Ectodermal cell (in vitro differentiated cells): ENCODE measurements around the gene MEA1.

Experiments used
- H3K27ac ChIP-seq: 2 replicates; pipeline ENCODE4 v1.7.0; 2013; ENCODE audit warnings: mild to moderate bottlenecking, low read depth, low read length; ENCODE audit not compliant: insufficient read depth, poor library complexity, severe bottlenecking
- H3K27me3 ChIP-seq: 2 replicates; pipeline ENCODE4 v1.7.0; 2013; ENCODE audit warnings: mild to moderate bottlenecking, low read length; ENCODE audit not compliant: insufficient read depth, control insufficient read depth, poor library complexity, severe bottlenecking
- H3K36me3 ChIP-seq: one replicate; pipeline ENCODE4 v1.7.0; 2013; ENCODE audit warnings: low read length; ENCODE audit not compliant: control insufficient read depth, insufficient read depth
- H3K4me1 ChIP-seq: one replicate; pipeline ENCODE4 v1.7.0; 2013; ENCODE audit warnings: low read length; ENCODE audit not compliant: control insufficient read depth, insufficient read depth
- H3K4me3 ChIP-seq: 2 replicates; pipeline ENCODE4 v1.7.0; 2013; ENCODE audit warnings: low read depth, low read length, control low read depth; ENCODE audit not compliant: insufficient read depth
- H3K9me3 ChIP-seq: 2 replicates; pipeline ENCODE4 v1.7.0; 2013; ENCODE audit warnings: mild to moderate bottlenecking, low read length, moderate library complexity; ENCODE audit not compliant: control insufficient read depth
- WGBS, 2 experiments: methylation state at CpG; one replicate each; pipeline ENCODE4 v1.1.7; 2013; ENCODE audit warnings: missing lambda C conversion rate in 2 of 2; 5-methylcytosine and 5-hydroxymethylcytosine counted together

Gene MEA1

DNA sequence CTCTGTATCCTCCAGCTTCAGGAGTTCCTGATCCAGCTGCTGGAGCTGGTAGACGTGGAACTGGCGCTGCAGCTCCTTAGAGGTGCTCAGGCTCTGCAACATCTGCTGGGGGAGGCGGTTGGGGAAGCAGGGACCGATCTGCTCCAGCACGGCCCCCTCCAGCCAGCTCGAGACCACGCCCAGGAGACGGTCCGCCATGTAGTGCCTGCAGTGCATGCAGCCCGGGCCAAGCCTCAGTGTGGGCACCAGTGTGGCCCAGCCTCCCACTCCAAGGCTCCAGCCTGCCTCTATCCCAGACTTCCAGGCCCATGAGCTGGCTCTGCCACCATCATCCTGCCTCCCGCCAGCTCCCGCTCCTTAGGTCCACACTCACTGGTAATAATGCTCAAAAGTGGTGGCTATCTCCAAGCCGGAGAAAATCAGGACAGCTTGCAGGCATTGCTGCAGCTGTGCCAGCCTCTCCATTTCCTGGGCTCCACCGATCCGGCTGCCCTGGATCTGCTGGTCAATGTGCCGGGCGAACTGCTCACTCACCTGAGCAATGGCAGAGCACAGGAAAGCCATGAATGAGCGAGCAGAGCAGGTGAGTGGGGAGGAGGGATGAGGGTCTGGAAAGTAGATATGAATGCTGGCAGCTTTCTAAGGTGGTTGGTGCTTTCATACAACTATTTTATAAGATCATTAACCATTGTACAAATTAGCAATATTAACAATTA, 27.0 kb upstream of the MEA1 start:
- H3K4me3 ChIP-seq = no peak overlapping the region
- H3K4me1 ChIP-seq = peaks cover under 1% of the 10 kb centered on the region
- H3K27me3 ChIP-seq = no peaks in the 10 kb centered on the region
- WGBS, 2 experiments = 96 to 97% methylated on average over 18 of the region's 18 CpGs
- peaks cover 44% of the 10 kb centered on the region for H3K36me3 ChIP-seq
- no peak overlapping the region for H3K27ac ChIP-seq
- H3K9me3 ChIP-seq = no peaks in the 10 kb centered on the region

DNA sequence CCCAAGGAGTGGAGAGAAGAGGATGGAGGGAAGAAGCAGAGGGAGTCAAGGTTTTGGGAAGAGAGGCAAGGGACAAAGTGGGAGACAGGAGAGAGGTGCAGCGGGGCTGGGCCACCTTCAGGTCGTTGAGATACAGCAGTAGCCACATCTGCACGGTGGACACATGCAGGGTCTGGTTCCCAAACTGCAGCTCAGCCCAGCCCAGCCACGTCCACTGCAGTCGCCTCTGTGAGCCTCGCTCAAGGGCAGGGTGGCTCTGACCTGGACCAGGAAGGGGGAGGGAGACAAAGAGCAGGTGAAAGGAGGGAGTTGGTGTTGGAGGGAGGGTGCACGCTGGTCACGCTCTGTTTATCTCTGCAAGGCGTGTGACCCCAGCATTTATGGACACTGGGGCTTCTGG, 25.0 kb upstream of the MEA1 start:
- peaks cover 5% of the 10 kb centered on the region for H3K4me1 ChIP-seq
- WGBS, 2 experiments = 96% methylated on average over 9 of the region's 9 CpGs
- no peak overlapping the region for H3K4me3 ChIP-seq
- H3K27me3 ChIP-seq = no peaks in the 10 kb centered on the region
- H3K27ac ChIP-seq = no peak overlapping the region
- H3K9me3 ChIP-seq = no peaks in the 10 kb centered on the region
- H3K36me3 ChIP-seq = peaks cover 36% of the 10 kb centered on the region

DNA sequence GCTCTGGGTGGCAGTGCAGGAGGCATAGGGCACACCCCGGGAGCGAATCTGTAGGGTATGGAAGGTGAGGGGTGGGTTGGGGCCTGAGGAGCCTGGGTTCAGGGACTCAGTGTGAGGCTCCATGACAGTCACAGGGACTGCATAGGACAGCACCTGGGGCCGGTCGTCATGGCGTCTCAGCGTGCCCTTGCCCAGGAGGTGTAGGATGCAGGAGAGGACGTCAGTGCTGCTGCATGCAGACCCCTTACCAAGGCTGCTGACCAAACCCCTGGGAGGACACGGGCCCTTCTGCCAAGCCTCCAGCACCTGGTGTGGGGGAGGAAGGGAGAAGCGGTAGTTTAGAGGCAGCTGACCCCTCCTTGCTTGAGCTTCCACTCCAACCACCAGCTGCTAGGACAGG, 24.0 kb upstream of the MEA1 start:
- 91 to 95% methylated on average over 9 of the region's 9 CpGs for WGBS, 2 experiments
- Histone ChIP-seq H3K27me3 (no peaks in the 10 kb centered on the region), H3K4me1 (peaks cover 5% of the 10 kb centered on the region), H3K9me3 (no peaks in the 10 kb centered on the region), H3K4me3 (no peak overlapping the region), H3K36me3 (peaks cover 41% of the 10 kb centered on the region), H3K27ac (no peak overlapping the region)

DNA sequence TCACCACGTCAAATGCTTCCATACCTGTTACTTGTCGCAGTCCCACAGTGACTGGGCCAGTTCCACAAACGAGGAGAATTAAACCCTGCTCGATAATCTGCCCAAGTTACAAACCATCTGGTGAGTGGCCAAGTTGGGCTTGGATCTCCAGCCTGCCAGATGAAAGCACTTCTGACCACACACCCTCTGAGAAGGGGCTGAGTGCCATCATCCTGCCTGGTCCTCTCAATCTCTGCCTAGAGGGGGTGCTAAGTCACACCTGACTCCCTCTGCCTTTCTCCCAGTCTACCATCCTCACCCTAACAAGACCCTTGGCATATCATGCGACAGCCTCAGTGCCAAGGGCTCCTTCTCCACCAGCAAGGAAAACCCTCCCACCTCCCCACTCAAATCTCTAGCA, 23.5 kb upstream of the MEA1 start:
- WGBS, 2 experiments = 86 to 87% methylated on average over 5 of the region's 5 CpGs
- peaks cover 5% of the 10 kb centered on the region for H3K4me1 ChIP-seq
- no peak overlapping the region for H3K4me3 ChIP-seq
- H3K36me3 ChIP-seq = peaks cover 41% of the 10 kb centered on the region
- no peaks in the 10 kb centered on the region for H3K27me3 ChIP-seq
- no peak overlapping the region for H3K27ac ChIP-seq
- H3K9me3 ChIP-seq = no peaks in the 10 kb centered on the region

DNA sequence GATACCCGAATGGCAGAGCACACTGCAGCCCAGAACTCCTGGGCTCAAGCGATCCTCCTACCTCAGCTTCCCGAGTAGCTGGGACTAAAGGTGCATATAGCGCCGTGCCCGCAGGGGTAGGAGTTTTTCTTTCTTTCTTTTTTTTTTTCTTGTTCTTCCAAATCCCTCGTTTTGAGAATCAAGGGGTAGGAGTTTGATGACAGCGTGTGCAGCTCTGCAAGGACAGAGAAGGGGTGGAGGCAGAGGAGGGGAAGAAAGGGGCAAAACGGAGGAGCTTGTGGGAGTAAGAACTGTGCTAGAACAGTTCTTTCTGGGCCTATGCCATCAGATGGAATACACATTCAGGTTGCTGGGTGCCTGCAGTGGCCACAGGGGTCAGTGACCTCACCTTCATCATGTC, 23.0 kb upstream of the MEA1 start:
- Histone ChIP-seq H3K4me1 (peaks cover 5% of the 10 kb centered on the region), H3K4me3 (no peak overlapping the region), H3K9me3 (no peaks in the 10 kb centered on the region), H3K27ac (no peak overlapping the region), H3K36me3 (peaks cover 42% of the 10 kb centered on the region), H3K27me3 (no peaks in the 10 kb centered on the region)
- WGBS, 2 experiments = 91 to 96% methylated on average over 9 of the region's 9 CpGs

DNA sequence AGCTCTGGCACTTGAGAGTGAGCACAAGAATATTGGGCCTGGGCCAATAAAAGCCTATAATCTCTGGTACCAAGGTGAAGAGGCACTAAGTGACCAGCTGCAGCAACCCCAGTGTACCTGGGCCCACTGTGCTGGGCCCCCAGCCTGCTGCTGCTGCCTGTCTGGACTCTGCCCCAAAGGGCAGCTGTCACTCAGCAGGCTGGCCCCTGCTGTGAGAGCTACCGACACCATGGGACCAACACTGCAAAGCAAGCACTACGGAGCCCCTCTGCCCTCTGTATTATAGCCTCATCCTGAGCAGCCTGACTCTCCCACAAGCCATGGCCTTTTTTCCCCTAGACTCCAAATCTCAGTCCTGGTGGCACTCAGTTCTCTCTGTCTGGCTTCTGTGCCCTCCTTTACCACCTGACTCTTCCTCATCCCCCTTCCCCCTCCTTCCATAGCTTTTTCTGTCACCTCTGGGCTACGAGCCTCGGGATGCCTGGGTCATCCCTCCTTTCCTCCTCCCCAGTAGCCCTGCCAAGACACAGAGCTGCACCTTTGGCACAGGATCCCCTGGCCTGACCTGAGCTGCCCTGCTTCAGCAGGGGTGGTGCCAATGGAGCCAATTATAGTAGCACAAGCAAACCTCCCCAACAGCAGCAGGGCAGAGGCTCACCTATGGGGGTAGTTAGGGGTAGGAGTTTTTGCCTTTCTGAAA, 21.9 kb upstream of the MEA1 start:
- peaks cover 5% of the 10 kb centered on the region for H3K4me1 ChIP-seq
- H3K27ac ChIP-seq = no peak overlapping the region
- H3K9me3 ChIP-seq = no peaks in the 10 kb centered on the region
- H3K36me3 ChIP-seq = peaks cover 42% of the 10 kb centered on the region
- H3K4me3 ChIP-seq = no peak overlapping the region
- 58 to 64% methylated on average over 4 of the region's 4 CpGs for WGBS, 2 experiments
- H3K27me3 ChIP-seq = no peaks in the 10 kb centered on the region

DNA sequence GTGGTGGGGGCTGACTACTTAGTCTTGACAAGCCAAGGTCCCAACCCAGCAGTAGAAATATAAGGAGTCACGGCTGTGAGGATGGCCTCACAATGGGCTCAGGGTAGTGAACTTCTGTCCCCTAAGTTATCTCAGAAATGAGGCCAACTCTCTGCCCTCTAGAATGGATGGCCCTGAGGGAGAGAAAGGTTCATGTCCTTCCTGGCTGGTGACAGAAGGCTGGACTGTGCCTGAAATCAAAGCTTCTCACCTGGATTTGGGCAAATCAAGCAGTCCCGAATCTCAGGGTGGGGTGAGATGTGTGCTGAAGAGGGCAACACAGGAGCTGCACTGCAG, 20.4 kb upstream of the MEA1 start:
- H3K4me1 ChIP-seq = peaks cover 5% of the 10 kb centered on the region
- no peaks in the 10 kb centered on the region for H3K27me3 ChIP-seq
- peaks cover 43% of the 10 kb centered on the region for H3K36me3 ChIP-seq
- H3K4me3 ChIP-seq = no peak overlapping the region
- H3K9me3 ChIP-seq = no peaks in the 10 kb centered on the region
- 92 to 93% methylated on average over 2 of the region's 2 CpGs for WGBS, 2 experiments
- no peak overlapping the region for H3K27ac ChIP-seq

DNA sequence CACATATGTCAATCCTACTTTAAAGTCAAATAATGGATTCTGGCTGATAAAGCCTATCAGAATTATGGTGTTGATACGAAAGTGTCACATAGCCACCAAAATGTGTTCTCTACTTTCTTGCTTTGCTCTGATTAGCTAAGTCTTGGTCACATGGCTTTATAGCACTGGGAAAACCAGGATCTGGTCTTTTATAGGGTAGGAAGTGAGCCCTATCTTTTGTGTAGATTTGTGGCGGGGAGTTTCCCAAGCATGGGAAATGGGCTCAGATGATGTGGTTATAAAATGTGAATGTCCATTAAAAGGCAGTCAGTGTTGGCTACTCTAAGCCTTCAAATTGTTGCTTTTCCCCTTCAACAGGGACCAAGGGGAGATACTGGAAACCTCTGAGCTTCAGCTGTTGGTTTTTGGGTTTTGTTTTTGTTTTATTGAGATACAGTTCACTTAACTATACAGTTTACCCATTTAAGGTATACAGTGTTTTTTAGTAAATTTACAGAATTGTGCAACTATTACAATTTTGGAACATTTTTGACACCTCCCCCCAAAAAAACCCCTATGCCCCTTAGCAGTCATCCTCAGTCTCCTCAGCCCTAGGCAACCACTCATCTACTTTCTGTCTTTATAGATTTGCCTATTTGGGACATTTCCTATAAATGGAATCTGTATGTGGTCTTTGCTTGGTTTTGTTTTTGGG, 19.9 kb upstream of the MEA1 start:
- WGBS, 2 experiments = 93 to 97% methylated on average over 2 of the region's 2 CpGs
- no peaks in the 10 kb centered on the region for H3K9me3 ChIP-seq
- peaks cover 48% of the 10 kb centered on the region for H3K36me3 ChIP-seq
- no peak overlapping the region for H3K4me3 ChIP-seq
- H3K27ac ChIP-seq = no peak overlapping the region
- peaks cover 5% of the 10 kb centered on the region for H3K4me1 ChIP-seq
- H3K27me3 ChIP-seq = no peaks in the 10 kb centered on the region

DNA sequence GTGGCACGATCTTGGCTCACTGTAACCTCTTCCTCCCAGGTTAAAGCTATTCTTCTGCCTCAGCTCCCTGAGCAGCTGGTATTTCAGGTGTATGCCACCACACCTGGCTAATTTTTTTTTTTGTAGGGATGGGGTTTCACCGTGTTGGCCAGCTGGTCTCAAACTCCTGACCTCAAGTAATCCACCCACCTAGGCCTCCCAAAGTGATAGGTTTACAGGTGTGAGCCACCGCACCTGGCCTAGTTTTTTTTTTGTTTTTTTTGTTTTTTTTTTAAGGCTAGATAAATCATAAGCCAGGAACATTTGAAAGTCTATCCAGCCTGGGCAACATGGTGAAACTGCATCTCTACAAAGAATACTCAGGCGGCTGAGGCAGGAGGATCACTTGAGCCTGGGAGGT, 18.6 kb upstream of the MEA1 start:
- Histone ChIP-seq H3K36me3 (peaks cover 48% of the 10 kb centered on the region), H3K4me3 (no peak overlapping the region), H3K4me1 (peaks cover 5% of the 10 kb centered on the region), H3K27ac (no peak overlapping the region), H3K9me3 (no peaks in the 10 kb centered on the region), H3K27me3 (no peaks in the 10 kb centered on the region)
- 96% methylated on average over 4 of the region's 4 CpGs for WGBS, 2 experiments

DNA sequence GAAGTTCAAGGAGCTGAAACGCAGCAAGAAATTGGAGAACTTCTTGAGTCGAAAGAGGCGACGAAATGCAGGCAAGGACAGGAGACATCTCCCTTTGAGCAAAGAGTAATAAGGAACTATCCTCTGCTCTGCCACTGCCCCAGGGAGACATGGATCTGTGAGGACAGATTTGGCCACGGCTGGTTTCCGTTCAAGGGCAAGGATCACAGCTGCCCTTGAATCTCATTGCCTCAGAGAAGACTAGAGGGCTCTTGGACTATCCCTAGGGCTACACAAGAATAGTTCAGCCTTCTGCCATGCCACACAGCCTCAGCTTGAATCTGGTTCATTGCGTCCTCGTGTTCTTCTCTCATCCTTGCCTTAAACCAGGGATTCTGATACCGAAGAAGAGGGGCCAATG, 15.4 kb upstream of the MEA1 start:
- peaks cover 61% of the 10 kb centered on the region for H3K36me3 ChIP-seq
- WGBS, 2 experiments = 94 to 96% methylated on average over 9 of the region's 9 CpGs
- H3K9me3 ChIP-seq = no peaks in the 10 kb centered on the region
- no peaks in the 10 kb centered on the region for H3K27me3 ChIP-seq
- H3K4me1 ChIP-seq = no peaks in the 10 kb centered on the region
- no peak overlapping the region for H3K27ac ChIP-seq
- no peak overlapping the region for H3K4me3 ChIP-seq
